ENCODE data around the gene DHRSX. TPM values are rescaled to one million over a fixed set of nuclear protein-coding genes. Genes with fewer than 3 reads are reported as not detected.

The DHRSX gene
- polyA plus RNA-seq, 1 donor from 2014 or later = 15.7 TPM

- H3K79me2 ChIP-seq (replicated peaks; ENCODE audit: insufficient read depth, low read length) = no peaks in the 10 kb centered on the region
- TF ChIP-seq REST (IDR thresholded peaks at IDR 0.05; ENCODE audit: borderline replicate concordance) = no peak
- TF ChIP-seq POLR2AphosphoS5 (IDR thresholded peaks at IDR 0.05) = no peak
- TF ChIP-seq TAF1 (IDR thresholded peaks at IDR 0.05; ENCODE audit: low read depth) = no peak
- TF ChIP-seq MXI1 (conservative IDR thresholded peaks at IDR 0.05; ENCODE audit: poor library complexity, severe bottlenecking) = no peak
- no peak for TF ChIP-seq EP300 (conservative IDR thresholded peaks at IDR 0.05; ENCODE audit: poor library complexity, severe bottlenecking)
- no peak for TF ChIP-seq EZH2 (IDR thresholded peaks at IDR 0.05; ENCODE audit: borderline replicate concordance, insufficient read depth, low read length, poor library complexity, severe bottlenecking)
- TF ChIP-seq CTCF (IDR thresholded peaks at IDR 0.05; ENCODE audit: poor library complexity, severe bottlenecking) = no peak
- no peak for TF ChIP-seq RAD21 (conservative IDR thresholded peaks at IDR 0.05)
- H3K27ac ChIP-seq (ENCODE audit: low read length) = no peak overlapping the region
- H3K36me3 ChIP-seq (ENCODE audit: insufficient read depth, low read length) = no peaks in the 10 kb centered on the region
- H3F3A ChIP-seq (ENCODE audit: insufficient read depth, low read length, poor library complexity, severe bottlenecking) = no peaks in the 10 kb centered on the region
- no peak overlapping the region for H3K4me3 ChIP-seq (ENCODE audit: low read length)
- no peaks in the 10 kb centered on the region for H3K27me3 ChIP-seq (ENCODE audit: insufficient read depth, low read depth, low read length)
- no peak overlapping the region for H3K9ac ChIP-seq (ENCODE audit: low read length)
- H3K4me2 ChIP-seq (ENCODE audit: low read length) = no peak overlapping the region
- no peaks in the 10 kb centered on the region for H4K20me1 ChIP-seq (ENCODE audit: insufficient read depth)
- H3K9me3 ChIP-seq (ENCODE audit: low read length) = no peaks in the 10 kb centered on the region
- H2AFZ ChIP-seq (ENCODE audit: low read depth, low read length) = peak overlapping the region; percentile 19
- no peaks in the 10 kb centered on the region for H3K9me2 ChIP-seq (ENCODE audit: insufficient read depth, low read length)
Observed at GRCh38 chrX:2538031-2538757, 37.4 kb upstream of the DHRSX start.

DNA sequence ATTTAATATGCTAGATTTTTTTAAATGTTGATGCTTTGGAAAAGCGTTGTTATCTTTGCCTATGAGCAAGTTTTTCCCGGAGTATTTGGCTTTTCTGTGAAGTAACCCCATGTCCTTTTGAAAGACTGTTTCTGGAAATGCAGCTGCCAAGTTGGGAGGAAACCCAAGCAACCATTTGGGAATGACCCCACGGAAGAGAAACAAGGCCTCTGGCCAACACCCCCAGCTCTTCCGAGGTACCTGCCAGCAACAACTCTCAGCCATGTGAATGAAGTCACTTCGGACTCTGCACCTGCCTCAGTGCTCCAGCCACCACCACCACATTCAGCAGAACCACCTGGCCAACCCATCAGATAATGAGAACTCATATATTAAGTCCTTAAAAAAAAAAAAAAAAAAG, 36.2 kb upstream of the DHRSX start:
- Histone ChIP-seq H3K36me3 (ENCODE audit: insufficient read depth, low read length) (no peaks in the 10 kb centered on the region), H3K4me2 (ENCODE audit: low read length) (no peak overlapping the region), H3F3A (ENCODE audit: insufficient read depth, low read length, poor library complexity, severe bottlenecking) (no peaks in the 10 kb centered on the region), H2AFZ (ENCODE audit: low read depth, low read length) (no peak overlapping the region), H3K27ac (ENCODE audit: low read length) (no peak overlapping the region), H4K20me1 (ENCODE audit: insufficient read depth) (no peaks in the 10 kb centered on the region), H3K9me3 (ENCODE audit: low read length) (no peaks in the 10 kb centered on the region), H3K9me2 (ENCODE audit: insufficient read depth, low read length) (no peaks in the 10 kb centered on the region), H3K27me3 (ENCODE audit: insufficient read depth, low read depth, low read length) (no peaks in the 10 kb centered on the region), H3K4me3 (ENCODE audit: low read length) (no peak overlapping the region), H3K79me2 (replicated peaks; ENCODE audit: insufficient read depth, low read length) (no peaks in the 10 kb centered on the region), H3K9ac (ENCODE audit: low read length) (no peak overlapping the region)
- TF ChIP-seq SMC3 (conservative IDR thresholded peaks at IDR 0.05; ENCODE audit: poor library complexity) (no peak), MXI1 (conservative IDR thresholded peaks at IDR 0.05; ENCODE audit: poor library complexity, severe bottlenecking) (no peak), CTCF (IDR thresholded peaks at IDR 0.05; ENCODE audit: poor library complexity, severe bottlenecking) (no peak), RAD21 (conservative IDR thresholded peaks at IDR 0.05) (no peak), TAF1 (IDR thresholded peaks at IDR 0.05; ENCODE audit: low read depth) (no peak), EP300 (conservative IDR thresholded peaks at IDR 0.05; ENCODE audit: poor library complexity, severe bottlenecking) (no peak), POLR2AphosphoS5 (IDR thresholded peaks at IDR 0.05) (no peak), REST (IDR thresholded peaks at IDR 0.05; ENCODE audit: borderline replicate concordance) (no peak), EZH2 (IDR thresholded peaks at IDR 0.05; ENCODE audit: borderline replicate concordance, insufficient read depth, low read length, poor library complexity, severe bottlenecking) (no peak)

Measured in neural cell (in vitro differentiated cells).